ENCODE results near the gene TKT. TPM values are rescaled to one million over a fixed set of nuclear protein-coding genes. Genes with fewer than 3 reads are reported as not detected.

Gene TKT
- total and polyA plus RNA-seq, 2 of the 13 experiments (the other 11 are each of a cell fraction or from before 2014, with no cell fraction given) = 150 to 238 TPM

GRCh38 chr3:53269888-53270880, 14.4 kb upstream of the TKT start (continued):
- TF ChIP-seq ZBED4 (CRISPR knock-in tag; IDR thresholded peaks at IDR 0.05; ENCODE audit: borderline replicate concordance) (peak; percentile 39; the same call in 1 of the 2 replicates), AGO2 (optimal IDR thresholded peaks at IDR 0.05; ENCODE audit: low read depth, low read length) (no peak), KDM4B (CRISPR knock-in tag; IDR thresholded peaks at IDR 0.05) (no peak), ZFP1 (CRISPR knock-in tag; IDR thresholded peaks at IDR 0.05) (peak; percentile 37; the same call in 1 of the 2 replicates), ZIK1 (CRISPR knock-in tag; IDR thresholded peaks at IDR 0.05; ENCODE audit: borderline replicate concordance, low read depth) (no peak), ZNF24 (IDR thresholded peaks at IDR 0.05) (no peak), HIVEP1 (CRISPR knock-in tag; IDR thresholded peaks at IDR 0.05) (no peak), RORA (CRISPR knock-in tag; IDR thresholded peaks at IDR 0.05) (no peak), GATA4 (IDR thresholded peaks at IDR 0.05; ENCODE audit: borderline replicate concordance, low read depth) (no peak), PAX8 (CRISPR knock-in tag; IDR thresholded peaks at IDR 0.05; ENCODE audit: borderline replicate concordance) (no peak), ZKSCAN8 (CRISPR knock-in tag; IDR thresholded peaks at IDR 0.05; ENCODE audit: borderline replicate concordance) (0 out of 2 replicates have a peak, but pooled peaks have one; percentile 69), THAP9 (CRISPR knock-in tag; IDR thresholded peaks at IDR 0.05; ENCODE audit: borderline replicate concordance) (no peak), ZBTB44 (CRISPR knock-in tag; IDR thresholded peaks at IDR 0.05) (no peak), FLYWCH1 (CRISPR knock-in tag; IDR thresholded peaks at IDR 0.05) (no peak), TEAD2 (CRISPR knock-in tag; IDR thresholded peaks at IDR 0.05) (no peak), ZNF343 (CRISPR knock-in tag; IDR thresholded peaks at IDR 0.05) (no peak), ATF7 (IDR thresholded peaks at IDR 0.05) (no peak), ATF7 (CRISPR knock-in tag; IDR thresholded peaks at IDR 0.05) (no peak), MNT (IDR thresholded peaks at IDR 0.05) (no peak), ZNF510 (CRISPR knock-in tag; IDR thresholded peaks at IDR 0.05; ENCODE audit: low read depth) (no peak)
